HL-60/S4 treated with phorbol 12-myristate 13-acetate at 8.2 ng/mL for 4 days and 3 days (cell line): ENCODE data around the gene IFT81.

Experiments
- in situ Hi-C: fragments of 300-500 bp; cut with MboI; formaldehyde crosslinking; loops from 2 replicates; pipeline ENCODE4 v1.15.0; 2022; ENCODE audit warnings: low sequenced_read_pairs

IFT81 gene

GRCh38 chr12:110107369-110108281 lies 16.5 kb upstream of the IFT81 start:
- in situ Hi-C loops: loop anchor here (25.0 kb wide), 1 partner anchor 330 kb away; no protein-coding TSS in a partner anchor

GRCh38 chr12:110108309-110109036 lies 15.7 kb upstream of the IFT81 start:
- in situ Hi-C loops: loop anchor here (25.0 kb wide), 1 partner anchor 329 kb away; no protein-coding TSS in a partner anchor

GRCh38 chr12:110109037-110109836 lies 14.9 kb upstream of the IFT81 start:
- in situ Hi-C loops: loop anchor here (25.0 kb wide), 1 partner anchor 328 kb away; no protein-coding TSS in a partner anchor

- in situ Hi-C loops: loop anchor here (25.0 kb wide), 1 partner anchor 327 kb away; no protein-coding TSS in a partner anchor
Measured at GRCh38 chr12:110109837-110110535, 14.2 kb upstream of the IFT81 start.

- in situ Hi-C loops: loop anchor here (25.0 kb wide), 1 partner anchor 326 kb away; no protein-coding TSS in a partner anchor
Measured at GRCh38 chr12:110111476-110112334, 12.5 kb upstream of the IFT81 start.

GRCh38 chr12:110112335-110112660 lies 11.9 kb upstream of the IFT81 start:
- in situ Hi-C loops: loop anchor here (25.0 kb wide), 1 partner anchor 325 kb away; no protein-coding TSS in a partner anchor

GRCh38 chr12:110114528-110114937 lies 9.6 kb upstream of the IFT81 start:
- in situ Hi-C loops: loop anchor here (25.0 kb wide), 1 partner anchor 323 kb away; no protein-coding TSS in a partner anchor

- in situ Hi-C loops: loop anchor here (25.0 kb wide), 1 partner anchor 322 kb away; no protein-coding TSS in a partner anchor
Measured at GRCh38 chr12:110115675-110116074, 8.5 kb upstream of the IFT81 start.

- in situ Hi-C loops: loop anchor here (25.0 kb wide), 1 partner anchor 321 kb away; no protein-coding TSS in a partner anchor
Measured at GRCh38 chr12:110116623-110117022, 7.5 kb upstream of the IFT81 start.

- in situ Hi-C loops: loop anchor here (25.0 kb wide), 1 partner anchor 320 kb away; no protein-coding TSS in a partner anchor
Measured at GRCh38 chr12:110117210-110117609, 6.9 kb upstream of the IFT81 start.

- in situ Hi-C loops: loop anchor here (25.0 kb wide), 1 partner anchor 319 kb away; no protein-coding TSS in a partner anchor
Measured at GRCh38 chr12:110117956-110118685, 6.0 kb upstream of the IFT81 start.

- in situ Hi-C loops: loop anchor here (25.0 kb wide), 1 partner anchor 314 kb away; no protein-coding TSS in a partner anchor
Measured at GRCh38 chr12:110122929-110123328, 1.2 kb upstream of the IFT81 start.

GRCh38 chr12:110123919-110124268 lies 263 bp upstream of the IFT81 start:
- in situ Hi-C loops: loop anchor here (25.0 kb wide), 1 partner anchor 313 kb away; no protein-coding TSS in a partner anchor

- in situ Hi-C loops: no loop called here
Measured at GRCh38 chr12:110126557-110126956, 2.4 kb downstream of the IFT81 start.

GRCh38 chr12:110134691-110135411 lies 10.7 kb downstream of the IFT81 start:
- in situ Hi-C loops: no loop called here

GRCh38 chr12:110135806-110136205 lies 11.6 kb downstream of the IFT81 start:
- in situ Hi-C loops: no loop called here

- in situ Hi-C loops: no loop called here
Measured at GRCh38 chr12:110137786-110138185, 13.6 kb downstream of the IFT81 start.
